Erythroblast (primary cell): ENCODE data around the gene UBA1.

Experiments
- GATA1 ChIP-seq: IDR thresholded peaks from 2 replicates; pipeline ENCODE4 v1.6.1; 2011; ENCODE audit warnings: low read depth, mild to moderate bottlenecking, control low read depth, low read length, moderate library complexity
- POLR2A ChIP-seq: IDR thresholded peaks from 2 replicates; pipeline ENCODE4 v1.6.1; 2011; ENCODE audit warnings: mild to moderate bottlenecking, low read length

GRCh38 chrX:47206316-47206715 is 12.7 kb downstream of the UBA1 start:
- TF ChIP-seq POLR2A (no peak), GATA1 (no peak)
